GM19239 (cell line): ENCODE data around the gene AKT3.

Source experiments
- DNase-seq: peaks from one replicate; pipeline ENCODE4 v3.0.0; 2011; ENCODE audit warnings: low spot score; ENCODE audit not compliant: insufficient read length
- FAIRE-seq: peaks from 2 replicates; lab custom pipeline; 2011; peaks lifted over from hg19 to GRCh38; lab: Jason Lieb, UNC

AKT3 gene

DNA sequence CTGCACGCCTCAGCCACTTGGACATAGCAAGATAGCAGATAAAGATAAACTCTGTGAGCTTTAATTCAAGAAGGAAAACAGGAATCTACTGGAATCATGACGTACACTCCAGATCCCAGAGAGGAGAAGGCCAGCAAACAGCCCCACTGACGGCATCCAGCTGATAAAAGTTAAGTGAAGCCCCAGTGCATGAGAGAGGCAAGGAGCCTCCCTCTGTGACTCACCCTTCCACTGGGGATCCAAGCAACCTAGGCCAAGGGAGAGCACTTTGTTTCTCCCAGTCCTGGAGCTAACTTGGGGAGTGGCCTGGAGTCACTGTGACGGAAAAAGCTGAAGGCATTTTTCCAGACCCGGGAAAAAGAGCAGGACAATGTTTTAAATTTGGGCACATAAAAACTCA lies 270.0 kb downstream of the AKT3 start:
- no peak for DNase-seq

DNA sequence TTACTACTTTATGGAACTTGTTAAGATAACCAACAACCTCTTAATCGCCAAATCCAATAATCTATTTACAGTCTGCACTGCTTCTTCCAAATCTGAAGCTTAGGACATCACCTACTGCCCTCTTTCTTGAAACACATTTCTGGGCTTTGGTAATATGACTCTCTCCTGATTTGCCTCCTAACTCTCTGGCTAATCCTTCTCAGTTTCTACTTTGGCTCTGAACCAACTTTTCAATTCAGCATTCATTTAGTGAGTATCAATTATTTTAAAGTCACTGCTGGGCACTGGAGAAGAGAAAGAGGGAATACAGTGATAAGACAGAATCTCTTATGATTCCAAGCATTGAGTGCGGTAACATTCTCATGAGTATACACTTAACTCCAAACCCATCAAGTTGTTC lies 275.0 kb downstream of the AKT3 start:
- peak; percentile 4 for FAIRE-seq
- DNase-seq = no peak

More for the DNA sequence above, 270.0 kb downstream of the AKT3 start:
- FAIRE-seq = no peak

DNA sequence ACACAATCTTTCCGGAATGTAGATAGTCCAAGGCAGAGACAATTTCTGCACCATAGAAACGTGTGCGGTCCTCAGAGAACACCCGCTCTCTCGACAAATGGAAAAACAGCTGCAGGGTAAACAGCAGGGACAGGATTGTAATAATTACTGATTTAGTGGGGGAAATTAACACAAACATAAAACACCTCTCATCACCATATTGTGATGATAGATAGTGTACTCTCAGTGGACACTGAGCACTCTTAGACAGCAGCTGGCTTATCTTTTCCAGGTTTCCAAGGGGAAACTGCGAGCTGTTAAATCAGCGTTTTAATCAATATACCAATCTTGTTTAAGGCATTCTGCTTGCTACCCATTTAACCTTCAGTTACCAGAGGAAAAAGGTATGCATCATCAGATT lies 277.1 kb downstream of the AKT3 start:
- FAIRE-seq = no peak

DNA sequence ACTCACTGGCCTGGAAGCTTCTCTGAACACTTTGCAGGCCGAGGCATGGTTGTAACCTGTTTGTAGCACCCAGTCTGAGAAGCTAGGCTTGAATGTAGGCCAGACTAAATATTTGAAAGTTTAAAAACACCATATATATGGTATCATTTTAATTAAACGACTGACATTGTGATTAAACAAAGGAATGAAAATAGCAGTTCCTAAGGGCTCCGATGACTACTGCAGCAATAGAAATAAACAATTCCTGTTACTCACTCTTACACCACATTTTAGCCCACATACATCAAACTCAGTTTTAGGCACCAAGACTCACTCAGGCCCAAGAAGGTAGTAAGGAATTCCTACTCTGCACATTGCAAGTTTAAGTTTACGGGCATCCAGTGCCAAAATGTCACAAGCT lies 281.2 kb downstream of the AKT3 start:
- DNase-seq (no peak), FAIRE-seq (no peak)

More for the DNA sequence above, 277.1 kb downstream of the AKT3 start:
- no peak for DNase-seq

GRCh38 chr1:243564814-243565213 lies 285.2 kb downstream of the AKT3 start:
- DNase-seq = no peak
- no peak for FAIRE-seq

DNA sequence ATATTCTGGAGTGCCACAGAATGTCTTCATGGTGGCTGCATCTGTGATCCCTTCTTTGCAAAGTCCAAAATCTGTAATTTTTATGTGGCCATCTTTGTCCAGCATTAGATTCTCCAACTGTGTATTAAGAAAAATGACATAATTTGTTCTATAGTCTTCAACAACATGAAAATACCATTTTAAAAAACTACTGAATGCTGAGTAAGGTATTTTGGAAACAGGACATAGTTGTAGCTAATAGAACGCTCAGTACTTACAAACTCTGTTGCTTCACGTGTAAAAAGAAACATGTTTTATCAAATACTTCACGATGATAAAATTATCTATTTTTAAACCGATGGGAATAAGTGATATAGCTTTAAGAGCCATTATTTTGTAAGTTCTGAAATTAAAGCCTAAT lies 286.3 kb downstream of the AKT3 start:
- DNase-seq (no peak), FAIRE-seq (no peak)

DNA sequence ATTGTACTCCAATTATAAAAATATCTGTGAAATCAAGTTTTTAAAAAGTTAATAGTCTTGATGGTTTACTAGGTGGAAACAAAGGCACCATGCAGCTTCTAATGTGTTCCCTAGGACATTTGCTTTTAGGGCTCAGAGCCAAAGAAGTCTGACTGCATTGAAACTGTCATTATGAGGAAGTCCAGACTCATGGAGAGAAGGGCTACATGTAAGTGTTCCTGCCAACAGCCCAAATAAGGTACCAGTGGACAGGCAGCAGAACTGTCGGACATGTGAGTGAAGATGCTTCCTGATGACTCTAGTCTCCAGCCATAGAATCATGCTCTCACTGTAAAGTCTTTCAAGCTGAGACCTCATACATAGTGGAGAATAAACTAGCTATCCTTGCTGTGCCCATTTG lies 287.6 kb downstream of the AKT3 start:
- no peak for FAIRE-seq

DNA sequence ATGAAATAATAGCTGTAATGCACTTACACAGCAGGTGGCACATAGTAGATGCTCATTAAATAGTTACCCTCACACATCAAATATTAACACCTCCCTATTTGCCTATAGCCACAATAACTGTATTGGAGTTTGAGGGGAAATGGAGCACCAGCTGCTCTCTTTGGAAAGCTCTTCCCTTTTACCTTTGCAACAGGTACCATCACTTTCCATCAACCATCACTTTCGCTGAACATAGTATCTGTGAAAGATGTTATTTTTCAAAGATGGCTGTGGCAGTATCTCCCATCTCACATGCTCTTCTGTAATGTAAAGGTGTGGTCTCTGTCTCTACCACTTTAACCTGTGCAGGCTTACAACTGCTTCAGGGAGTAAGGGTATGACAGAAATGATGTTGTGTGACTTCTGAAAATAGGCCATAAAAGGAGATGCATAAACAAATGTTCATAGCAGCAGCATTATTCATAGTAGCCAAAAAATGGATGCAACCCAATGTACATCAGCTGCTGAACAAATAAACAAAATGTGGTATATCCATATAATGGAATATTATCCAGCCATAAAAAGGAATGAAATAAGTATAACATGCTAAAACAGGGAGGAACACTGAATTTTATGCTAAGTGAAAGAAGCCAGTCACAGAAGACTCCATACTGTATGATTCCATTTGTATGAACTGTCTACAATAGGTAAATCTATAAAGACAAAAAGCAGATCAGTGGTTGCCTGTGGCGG lies 288.3 kb downstream of the AKT3 start:
- FAIRE-seq (no peak), DNase-seq (no peak)

More for the DNA sequence above, 287.6 kb downstream of the AKT3 start:
- DNase-seq = no peak

DNA sequence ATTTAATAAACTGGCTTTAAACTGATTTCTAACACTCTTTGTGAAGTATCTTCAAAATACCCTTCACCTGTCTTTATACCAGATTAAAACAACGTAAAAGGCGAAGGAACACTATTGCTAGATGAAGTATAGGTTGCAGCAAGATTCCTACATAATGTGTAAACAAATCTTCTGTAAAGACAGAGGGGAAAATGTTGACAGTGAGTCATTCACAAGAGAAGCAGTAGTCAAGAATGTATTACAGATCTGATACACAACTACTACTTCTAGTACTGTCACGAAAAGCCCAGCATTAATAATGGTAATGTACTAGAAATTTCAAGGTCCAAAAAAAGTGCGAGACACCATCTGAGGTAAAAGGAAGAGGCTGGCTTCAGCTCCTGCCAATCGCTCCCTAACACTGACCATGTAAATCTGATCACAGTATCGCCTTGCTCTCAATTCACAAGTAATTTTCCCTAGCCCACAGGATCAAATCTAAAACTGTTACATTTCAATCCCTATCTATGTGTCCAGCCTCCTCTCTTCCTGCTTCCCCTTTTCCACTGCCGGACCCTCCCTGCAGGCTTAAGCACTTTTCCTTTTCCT lies 290.4 kb downstream of the AKT3 start:
- DNase-seq = no peak
- FAIRE-seq = no peak

DNA sequence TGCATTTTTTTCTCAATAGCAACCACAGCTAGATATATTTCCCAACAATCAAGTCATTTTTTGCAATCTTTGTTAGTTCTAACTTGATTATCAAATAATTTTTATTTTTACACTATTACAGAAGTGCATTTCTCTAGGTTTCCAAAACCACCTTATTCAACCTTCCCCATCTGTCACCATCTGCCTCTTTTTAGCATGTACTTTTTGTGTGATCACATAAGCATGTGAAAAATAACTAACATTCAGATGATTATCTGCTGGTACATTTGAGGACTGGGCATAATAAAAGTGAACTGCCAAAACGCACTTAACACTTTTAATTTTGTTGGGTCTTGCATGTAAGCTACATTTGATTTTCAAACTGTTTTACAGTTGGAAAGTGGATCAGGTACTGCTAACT lies 291.5 kb downstream of the AKT3 start:
- FAIRE-seq = no peak
- no peak for DNase-seq

- FAIRE-seq (no peak), DNase-seq (no peak)
Observed at GRCh38 chr1:243557866-243558265, 292.2 kb downstream of the AKT3 start.

DNA sequence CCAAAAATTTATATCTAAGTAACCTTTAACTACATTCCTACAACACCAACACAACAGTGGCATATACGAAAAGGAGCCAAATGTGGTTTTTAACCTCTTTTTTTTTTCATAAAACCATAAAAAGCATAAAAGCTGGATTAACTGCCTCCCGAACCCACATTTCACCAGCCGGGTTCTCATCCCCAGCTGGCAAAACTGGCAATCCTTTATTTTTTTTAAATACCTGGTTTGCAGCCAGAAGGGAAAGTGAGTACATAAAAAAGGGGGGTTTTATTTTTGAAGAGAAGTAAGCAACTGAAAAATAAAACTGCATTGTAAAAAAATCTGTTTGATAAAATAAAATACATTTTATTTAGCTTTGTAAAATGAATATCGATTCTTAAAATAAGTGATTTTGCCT lies 295.4 kb downstream of the AKT3 start:
- no peak for FAIRE-seq
- no peak for DNase-seq

GRCh38 chr1:243553090-243553489 lies 297.0 kb downstream of the AKT3 start:
- DNase-seq = no peak
- FAIRE-seq = no peak

DNA sequence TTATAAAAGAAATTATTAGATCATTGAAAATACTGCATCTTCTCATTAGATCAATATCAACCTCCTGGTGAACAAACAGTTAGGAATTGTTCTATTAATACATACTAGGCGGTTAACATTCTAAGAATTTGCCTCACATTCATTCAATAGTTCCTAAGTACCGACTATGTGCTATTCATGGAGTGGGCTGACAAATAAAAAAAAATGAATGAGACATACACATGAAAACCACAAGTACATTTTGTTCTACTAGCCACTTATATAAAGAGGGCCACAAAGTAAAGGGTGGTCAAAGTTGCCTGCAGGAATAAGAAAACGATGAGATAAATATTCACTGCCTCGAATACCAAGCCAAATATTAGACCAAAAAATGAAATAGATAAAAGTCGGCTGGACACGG lies 299.8 kb downstream of the AKT3 start:
- DNase-seq (no peak), FAIRE-seq (no peak)

DNA sequence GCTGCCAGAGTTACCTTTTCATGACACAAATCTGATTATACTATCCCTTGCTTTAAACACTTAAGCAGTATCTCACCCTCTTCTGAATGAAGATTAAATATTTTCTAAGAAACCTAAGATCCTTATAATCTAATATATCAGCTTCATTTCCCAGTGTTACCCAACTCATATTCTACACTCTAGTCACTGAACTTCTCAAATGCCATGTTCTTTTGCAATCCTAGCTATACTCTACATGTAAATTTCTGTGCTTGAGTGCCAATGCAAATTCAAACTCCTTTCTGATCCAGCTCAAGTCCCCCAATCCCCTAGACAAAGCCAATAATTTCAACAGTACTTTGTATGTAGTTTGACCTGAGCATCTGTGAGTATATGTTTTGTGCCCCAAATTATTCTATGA lies 300.3 kb downstream of the AKT3 start:
- no peak for DNase-seq
- no peak for FAIRE-seq

- DNase-seq (no peak), FAIRE-seq (no peak)
Observed at GRCh38 chr1:243549108-243549507, 300.9 kb downstream of the AKT3 start.

DNA sequence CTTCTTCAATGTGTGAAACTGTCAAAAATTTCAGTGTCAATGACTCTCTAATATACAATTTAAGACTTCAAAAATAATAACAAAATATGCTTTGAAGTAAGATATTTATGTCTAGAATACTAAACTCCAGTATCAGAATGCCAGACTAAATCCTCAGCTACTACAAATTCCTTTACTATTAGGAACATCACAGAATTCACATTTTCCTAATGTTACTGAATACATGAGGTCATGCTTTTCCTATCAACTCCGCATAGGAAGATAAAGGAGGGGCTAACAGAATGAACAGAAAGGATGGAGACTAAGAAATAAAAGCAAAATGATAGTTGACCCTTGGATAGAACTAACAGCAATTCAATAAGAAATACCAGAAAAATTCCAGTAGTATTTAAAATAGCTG lies 301.5 kb downstream of the AKT3 start:
- no peak for DNase-seq
- FAIRE-seq = no peak

DNA sequence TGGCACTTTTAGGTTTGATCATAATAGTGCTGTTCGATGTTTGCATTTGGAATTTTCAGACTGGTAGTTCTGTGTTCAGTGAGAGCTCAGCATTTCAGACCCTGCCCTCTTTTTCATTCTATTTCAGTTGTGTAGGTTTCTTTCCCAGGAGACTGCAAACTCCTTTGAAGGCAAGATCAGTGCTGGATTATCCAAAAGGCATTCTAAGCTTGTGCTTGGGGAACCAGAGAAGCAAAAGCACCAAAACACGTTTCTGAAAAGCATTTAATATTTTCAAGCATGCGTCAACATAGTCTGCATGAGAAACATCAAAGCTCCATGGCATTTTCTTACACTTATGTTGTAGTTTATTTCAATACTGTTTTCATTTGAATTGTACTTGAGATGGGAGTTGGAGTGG lies 302.2 kb downstream of the AKT3 start:
- FAIRE-seq (no peak), DNase-seq (no peak)

DNA sequence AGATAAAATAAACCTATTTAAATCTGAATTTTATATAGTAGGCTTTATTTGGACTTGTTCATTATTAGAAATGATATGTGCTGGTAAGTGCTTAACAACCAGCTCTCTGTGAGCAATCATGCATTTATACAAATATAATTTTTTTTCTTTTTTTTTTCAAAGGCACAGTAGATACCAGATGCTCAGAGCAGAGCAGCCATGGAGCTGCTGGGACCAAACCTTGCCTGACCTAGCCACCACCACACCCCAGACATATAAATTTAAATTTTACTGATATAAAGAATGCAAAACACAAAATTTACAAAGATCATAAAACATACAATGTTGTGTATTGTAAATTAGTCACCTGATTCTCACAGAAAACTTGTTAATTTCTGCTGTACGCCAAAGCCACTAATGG lies 303.6 kb downstream of the AKT3 start:
- no peak for FAIRE-seq

DNA sequence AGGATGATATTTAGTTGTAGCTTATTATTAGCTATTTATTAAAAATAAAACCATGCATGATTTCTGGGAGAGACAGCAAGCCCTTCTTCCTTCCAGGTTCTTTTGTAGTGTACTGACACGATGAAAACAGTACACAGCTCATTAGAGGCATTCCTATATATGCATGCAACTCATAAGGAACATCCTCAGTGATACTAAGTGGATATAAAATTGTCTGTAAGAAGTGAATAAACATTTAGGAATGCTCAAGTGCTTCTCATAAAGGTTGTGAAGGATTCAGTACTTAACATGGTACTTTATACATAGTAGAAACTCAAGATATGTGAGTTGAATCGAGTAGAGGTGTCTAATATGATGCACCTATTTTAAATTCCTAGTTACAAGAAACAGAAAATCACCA lies 306.5 kb downstream of the AKT3 start:
- DNase-seq (no peak), FAIRE-seq (no peak)

More for the DNA sequence above, 303.6 kb downstream of the AKT3 start:
- DNase-seq = no peak

- DNase-seq (no peak), FAIRE-seq (no peak)
Observed at GRCh38 chr1:243542739-243543415, 307.2 kb downstream of the AKT3 start.

GRCh38 chr1:243539636-243540035 lies 310.4 kb downstream of the AKT3 start:
- no peak for FAIRE-seq

More at GRCh38 chr1:243539636-243540035, 310.4 kb downstream of the AKT3 start:
- no peak for DNase-seq
